ENCODE data around the gene IQCN. TPM values are rescaled to one million over a fixed set of nuclear protein-coding genes. Genes with fewer than 3 reads are reported as not detected.
"Not testable (repeated sequence)": the region's sequence is repeated elsewhere in the genome, so short reads cannot be mapped to it uniquely, and the experiment has no call there.

IQCN gene
- polyA plus RNA-seq, 3 donors: 1.3 to 11.2 (median 1.7) TPM

DNA sequence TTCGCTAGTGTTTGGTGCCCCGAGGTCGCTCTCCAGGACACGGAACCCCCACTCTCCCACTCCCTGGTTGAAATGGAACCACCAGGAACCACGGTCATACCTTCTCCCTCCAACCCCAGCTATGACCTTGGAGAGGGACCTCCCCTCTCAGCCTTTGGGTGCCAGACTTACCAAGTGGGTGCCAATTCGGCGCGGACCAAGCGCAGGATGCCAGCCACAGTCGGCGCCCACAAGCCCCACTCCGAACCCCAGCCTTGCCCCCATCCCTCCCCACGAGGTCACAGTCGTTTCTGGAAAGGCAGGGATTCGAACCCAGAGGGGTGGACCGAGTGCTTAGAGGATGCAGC is 48.9 kb downstream of the IQCN start:
- 13 to 20% (median 17%) methylated on average over 16 of the region's 16 CpGs for WGBS, 3 donors
- no peak overlapping the region for H3K27ac ChIP-seq (ENCODE audit: low read depth, low read length)

DNA sequence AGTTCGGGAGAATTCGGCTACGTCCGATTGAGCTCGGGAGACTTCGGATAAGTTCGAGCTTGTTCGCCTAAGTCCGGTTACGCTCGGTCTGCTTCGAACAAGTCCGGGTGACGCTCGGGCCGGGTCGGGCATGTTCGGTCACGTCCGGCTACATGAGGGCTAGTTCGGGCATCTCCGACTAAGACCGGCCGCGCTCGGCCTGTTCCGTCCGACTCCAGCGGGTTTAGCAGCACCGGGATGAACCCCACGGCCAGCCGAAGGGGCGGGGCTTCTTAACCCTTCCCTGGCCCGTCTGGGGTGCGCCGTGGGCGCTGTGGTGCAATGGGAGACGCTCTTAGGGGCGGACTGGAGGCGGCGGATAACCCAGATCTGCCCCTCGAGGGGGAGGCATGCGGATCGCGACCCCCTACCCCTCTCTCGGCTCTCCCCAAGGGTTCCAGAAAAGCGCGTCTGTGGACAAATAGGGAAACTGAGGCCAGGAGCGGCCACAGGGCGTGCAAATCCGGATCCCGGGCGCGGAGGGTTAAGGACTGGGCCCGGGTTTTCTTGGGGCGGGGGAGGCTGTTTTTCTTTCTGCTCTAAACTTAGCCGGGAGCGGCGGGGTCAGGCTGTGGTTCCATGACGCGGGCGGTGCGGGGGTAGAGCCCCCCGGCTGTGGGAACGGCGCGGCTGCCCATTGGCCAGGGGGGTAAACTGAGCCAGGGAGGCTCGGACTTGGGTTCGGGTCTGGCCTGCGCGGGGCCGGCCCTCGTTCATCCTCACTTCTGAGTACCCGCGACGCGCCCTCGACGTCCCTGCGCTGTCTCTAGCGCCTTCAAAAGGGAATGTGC is 49.5 kb downstream of the IQCN start:
- no peak overlapping the region for H3K27ac ChIP-seq (ENCODE audit: low read depth, low read length)
- 1 to 2% (median 1%) methylated on average over 79 to 81 of the region's 81 CpGs for WGBS, 3 donors

DNA sequence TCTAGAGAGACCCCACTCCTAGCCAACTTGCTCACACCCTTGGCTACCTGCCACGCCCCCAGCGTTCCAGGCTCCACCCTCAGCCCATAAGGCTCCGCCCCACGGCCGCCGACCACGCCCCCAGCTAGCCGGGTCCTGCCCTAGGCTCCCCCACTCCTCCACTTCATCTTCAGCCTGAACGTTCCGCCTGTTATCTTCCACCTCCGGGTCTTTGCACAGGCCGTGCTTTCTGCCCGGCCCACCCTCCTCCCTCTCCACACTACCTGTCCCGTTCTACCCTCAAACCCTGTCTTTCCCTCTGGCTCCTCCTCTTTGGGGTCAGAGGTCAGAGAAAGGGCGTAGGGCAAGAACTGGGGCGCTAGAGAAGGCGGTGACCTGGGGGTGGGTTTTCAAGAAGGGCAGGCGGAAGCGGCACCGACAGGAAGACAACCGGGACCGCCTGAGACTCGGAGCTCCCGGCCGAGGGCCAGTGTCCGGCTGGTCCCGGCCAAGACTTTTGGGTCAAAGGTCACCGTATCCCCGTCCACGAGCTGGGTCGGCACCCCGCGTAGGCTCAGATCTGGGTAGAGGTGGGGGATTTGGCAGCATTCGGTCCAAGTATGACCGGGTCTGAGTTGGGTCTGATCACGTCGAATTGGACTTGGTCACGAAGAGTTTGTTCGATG is 50.3 kb downstream of the IQCN start:
- no peak overlapping the region for H3K27ac ChIP-seq (ENCODE audit: low read depth, low read length)
- WGBS, 3 donors: 4 to 7% (median 6%) methylated on average over 39 of the region's 39 CpGs

DNA sequence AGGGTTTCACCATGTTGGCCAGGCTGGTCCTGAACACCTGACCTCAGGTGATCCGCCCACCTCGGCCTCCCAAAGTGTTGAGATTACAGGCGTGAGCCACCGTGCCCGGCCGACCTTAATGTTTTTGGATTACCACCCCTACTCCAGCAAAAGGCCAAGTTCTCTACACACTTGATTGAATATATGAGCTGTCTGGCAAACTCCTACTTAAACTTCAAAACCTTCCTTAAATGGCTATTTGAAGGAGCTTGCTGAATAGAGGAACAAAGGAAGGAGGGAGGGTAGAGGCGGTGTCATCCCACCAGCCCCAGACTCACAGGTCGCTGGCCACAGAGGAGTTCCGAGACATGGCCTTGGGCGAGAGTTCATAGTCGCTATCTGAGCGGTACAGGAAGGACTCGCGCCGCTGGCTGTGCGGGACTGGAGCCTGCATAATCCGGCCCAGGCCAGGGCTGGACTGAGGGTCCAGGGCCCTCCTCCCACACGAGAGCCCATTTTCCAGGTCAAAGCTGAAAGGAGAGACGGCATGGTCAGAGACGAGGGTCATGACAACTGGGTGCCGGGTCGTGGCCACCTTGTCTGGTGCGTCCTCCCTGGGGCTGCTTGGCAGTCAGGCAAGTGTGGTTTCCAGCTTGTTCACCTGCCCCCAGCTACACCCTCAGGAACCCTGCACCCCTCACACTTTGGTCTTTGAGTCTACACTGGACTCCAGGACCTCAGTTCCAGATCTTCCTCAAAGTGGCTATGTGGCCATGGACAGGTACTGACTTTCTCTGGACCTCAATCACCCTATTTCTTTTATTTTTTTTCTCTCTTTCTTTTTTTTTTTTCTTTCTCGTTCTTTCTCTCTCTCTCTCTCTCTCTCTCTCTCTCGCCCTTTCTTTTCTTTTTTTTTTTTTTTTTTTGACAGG is 52.2 kb downstream of the IQCN start:
- 81 to 83% (median 82%) methylated on average over 24 to 25 of the region's 25 CpGs for WGBS, 3 donors
- H3K27ac ChIP-seq (ENCODE audit: low read depth, low read length): no peak overlapping the region

DNA sequence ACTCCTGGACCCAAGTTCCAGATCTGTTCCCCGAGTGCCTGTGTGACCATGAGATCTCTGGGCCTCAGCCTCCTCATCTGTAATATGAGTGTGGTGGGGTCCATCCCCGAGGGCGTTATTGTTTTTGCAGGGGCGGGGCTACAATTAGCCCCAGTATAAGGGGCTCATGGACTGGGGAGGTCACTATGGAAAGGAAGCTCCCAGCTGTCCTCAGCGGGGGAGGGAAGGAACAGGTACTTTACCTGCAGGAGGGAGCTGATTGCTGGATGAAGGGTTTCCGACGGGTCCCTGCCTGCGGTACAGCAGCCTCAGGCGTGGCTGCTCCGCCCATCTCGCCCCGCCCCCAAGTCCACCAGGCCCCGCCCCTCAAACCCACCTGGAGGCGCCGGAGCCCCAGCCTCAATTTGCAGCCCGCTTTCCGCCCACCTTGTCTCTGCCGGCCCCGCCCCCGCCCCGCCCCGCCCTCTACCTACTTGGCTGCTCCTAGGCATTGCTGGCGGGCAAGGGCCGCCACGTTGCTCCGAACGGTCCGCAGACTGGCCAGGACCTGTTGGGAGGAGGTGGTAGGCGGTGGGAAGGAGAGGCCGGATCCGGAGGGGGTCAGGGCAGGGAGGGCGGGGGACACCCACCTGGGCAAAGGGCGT is 53.5 kb downstream of the IQCN start:
- 3 to 9% (median 7%) methylated on average over 30 to 33 of the region's 33 CpGs for WGBS, 3 donors
- H3K27ac ChIP-seq (ENCODE audit: low read depth, low read length): no peak overlapping the region

DNA sequence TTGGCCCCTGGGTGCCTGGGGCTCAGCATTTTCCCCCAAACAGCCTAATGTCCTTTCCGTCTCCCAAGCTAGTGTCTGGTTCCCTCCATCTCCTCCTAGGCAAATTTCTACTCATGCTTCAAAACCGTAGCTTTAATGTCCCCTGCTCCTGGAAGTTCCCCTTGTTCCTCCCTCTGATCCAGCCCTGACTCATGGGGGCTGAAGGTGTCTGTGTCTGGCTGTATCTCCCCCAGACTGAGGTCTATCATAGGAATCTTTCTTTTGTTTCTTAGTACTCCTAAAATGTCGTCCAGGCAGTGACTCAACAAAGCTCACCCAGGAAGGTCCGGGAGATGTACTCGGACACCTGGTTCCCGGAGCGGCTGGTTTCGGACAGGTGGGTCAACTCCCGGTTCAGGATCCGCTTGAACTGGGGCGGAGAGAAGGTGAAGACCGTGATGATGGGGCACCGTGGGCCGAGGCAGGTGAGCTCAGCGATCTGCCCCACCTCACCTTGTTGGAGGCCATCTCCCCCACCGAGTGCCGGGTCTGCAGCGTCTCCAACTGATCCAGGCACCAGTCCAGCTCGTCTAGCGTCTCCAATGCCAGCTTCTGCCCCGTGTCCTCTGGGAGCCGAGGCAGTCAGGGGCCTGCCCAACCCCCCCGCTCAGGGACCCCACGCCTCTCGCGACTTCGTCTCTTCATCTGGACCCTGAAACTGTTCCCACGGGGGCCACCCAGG is 54.2 kb downstream of the IQCN start:
- WGBS, 3 donors: 53 to 68% (median 65%) methylated on average over 28 of the region's 28 CpGs

DNA sequence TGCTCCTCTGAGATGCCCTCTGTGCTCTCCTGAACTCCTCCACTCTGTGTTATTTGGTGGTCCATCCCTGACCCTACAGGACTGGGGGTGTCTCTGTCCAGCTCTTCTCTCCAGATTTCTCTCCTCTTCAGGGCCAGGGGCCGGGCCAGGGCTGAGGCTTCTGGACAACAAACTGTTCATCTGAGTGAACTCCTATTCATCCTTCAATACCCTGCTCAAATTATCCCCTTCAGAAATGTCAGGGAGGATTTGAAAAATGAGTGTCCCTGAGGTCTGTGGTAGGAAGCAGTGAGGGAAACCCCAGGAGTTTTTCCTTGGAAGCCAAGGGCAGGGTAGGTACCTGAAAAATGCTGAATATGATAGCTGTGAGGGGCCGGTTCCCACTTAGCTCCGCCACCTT is 55.7 kb downstream of the IQCN start:
- WGBS, 3 donors: 83 to 94% (median 89%) methylated on average over 3 of the region's 3 CpGs
- H3K27ac ChIP-seq (ENCODE audit: low read depth, low read length): no peak overlapping the region

More for the DNA sequence above, 54.2 kb downstream of the IQCN start:
- no peak overlapping the region for H3K27ac ChIP-seq (ENCODE audit: low read depth, low read length)

DNA sequence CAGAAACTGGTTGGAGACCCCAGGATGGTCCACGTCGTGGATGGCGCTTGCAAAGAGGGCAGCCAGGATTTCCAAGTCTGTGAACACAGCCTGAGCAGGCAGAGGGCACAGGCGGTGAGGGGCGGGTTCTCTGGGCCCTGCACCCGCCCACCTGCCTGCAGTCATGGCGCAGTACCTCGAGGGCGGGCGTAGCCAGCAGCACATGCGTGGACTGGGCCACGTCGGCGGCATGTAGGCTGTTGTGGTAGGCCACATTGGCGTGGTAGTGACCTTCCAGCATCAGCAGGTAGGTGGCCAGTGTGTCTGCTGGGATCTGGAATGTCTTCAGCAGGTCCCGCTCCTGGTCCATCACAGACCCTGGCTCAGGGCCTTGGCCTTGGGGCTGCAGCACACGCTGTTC is 56.1 kb downstream of the IQCN start:
- no peak overlapping the region for H3K27ac ChIP-seq (ENCODE audit: low read depth, low read length)
- WGBS, 3 donors: 85 to 89% (median 87%) methylated on average over 17 of the region's 17 CpGs

DNA sequence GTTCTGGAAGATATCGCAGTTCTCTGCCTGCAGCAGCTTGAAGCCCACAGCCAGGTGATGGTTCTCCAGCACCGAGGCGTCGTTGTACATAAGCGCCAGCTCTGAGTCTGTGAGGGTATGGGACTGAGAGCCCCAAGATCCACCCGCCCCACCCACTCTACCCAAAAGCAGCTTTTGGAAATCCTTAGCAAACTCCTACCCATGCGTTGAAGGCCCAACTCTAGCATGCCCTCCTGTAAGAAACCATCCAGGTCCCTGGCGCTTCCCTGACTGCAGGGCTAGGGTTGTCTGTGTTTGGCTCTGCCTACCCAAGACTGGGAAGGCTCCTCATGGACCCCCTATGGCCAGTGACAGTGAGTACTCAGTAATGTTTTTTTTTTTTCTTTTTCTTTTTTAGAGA is 57.5 kb downstream of the IQCN start:
- H3K27ac ChIP-seq (ENCODE audit: low read depth, low read length): no peak overlapping the region
- 92 to 95% (median 95%) methylated on average over 8 of the region's 8 CpGs for WGBS, 3 donors

DNA sequence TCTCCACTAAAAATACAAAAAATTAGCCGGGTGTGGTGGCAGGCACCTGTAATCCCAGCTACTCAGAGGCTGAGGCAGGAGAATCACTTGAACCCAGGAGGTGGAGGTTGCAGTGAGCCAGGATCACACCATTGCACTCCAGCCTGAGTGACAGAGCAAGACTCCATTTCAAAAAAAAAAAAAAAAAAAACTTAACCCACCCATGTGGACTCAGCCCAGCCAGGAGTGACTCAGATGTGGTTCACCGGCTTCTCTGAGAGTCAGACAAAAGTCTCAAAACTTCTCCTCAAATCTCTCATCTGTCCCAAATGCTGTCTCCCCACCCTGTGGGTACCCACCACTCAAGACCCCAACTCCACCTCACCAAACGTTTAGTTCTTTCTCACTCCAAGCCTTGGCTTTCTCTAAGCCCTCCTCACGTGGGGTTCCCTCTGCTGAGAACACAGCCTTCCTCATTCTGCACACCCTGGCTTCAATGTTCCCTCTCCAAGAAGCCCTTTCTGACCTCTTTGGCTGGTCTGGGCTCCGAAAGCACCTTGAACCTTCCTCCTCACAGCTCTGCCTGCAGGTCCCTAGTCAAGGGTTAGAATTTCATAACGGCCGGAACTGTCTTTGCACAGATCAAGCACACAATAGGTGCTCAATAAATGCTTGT is 59.3 kb downstream of the IQCN start:
- no peak overlapping the region for H3K27ac ChIP-seq (ENCODE audit: low read depth, low read length)
- 67 to 68% (median 68%) methylated on average over 7 of the region's 7 CpGs for WGBS, 3 donors

DNA sequence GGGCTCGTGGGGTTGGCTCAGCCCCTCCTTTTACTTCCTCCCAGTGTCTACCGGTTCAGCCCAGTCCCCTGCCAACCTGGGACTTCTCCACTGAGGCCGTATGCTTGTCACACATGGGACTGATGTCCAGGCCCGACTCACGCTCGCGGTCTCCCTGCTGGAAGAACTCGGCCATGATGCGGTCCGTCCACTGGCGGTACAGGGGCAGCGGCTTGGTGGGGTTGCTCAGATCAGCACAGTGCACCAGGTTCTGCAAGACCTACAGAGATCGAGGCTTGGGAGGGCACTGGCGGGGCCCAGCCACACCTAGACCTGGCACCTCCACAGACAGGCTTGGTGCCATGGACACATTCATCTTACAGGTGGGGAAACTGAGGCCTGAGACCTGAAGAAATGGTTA is 62.6 kb downstream of the IQCN start:
- no peak overlapping the region for H3K27ac ChIP-seq (ENCODE audit: low read depth, low read length)
- WGBS, 3 donors: 78 to 82% (median 81%) methylated on average over 14 of the region's 14 CpGs

DNA sequence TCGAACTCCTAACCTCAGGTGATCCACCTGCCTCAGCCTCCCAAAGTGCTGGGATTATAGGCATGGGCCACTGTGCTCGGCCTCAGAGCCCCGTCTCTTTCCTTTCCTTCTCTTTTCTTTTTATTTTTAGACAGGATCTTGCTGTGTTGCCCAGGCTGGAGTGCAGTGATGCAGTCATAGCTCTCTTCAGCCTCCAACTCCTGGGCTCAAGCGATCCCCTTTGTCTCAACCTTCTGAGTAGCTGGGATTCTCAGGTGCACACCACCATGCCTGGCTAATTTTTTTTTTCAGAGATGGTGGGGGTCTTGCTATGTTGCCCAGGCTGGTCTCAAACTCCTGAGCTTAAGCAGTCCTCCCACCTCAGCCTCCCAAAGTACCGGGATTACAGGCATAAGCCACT is 64.3 kb downstream of the IQCN start:
- not testable (repeated sequence) for H3K27ac ChIP-seq (ENCODE audit: low read depth, low read length)
- 76 to 87% (median 84%) methylated on average over 4 to 5 of the region's 5 CpGs for WGBS, 3 donors

DNA sequence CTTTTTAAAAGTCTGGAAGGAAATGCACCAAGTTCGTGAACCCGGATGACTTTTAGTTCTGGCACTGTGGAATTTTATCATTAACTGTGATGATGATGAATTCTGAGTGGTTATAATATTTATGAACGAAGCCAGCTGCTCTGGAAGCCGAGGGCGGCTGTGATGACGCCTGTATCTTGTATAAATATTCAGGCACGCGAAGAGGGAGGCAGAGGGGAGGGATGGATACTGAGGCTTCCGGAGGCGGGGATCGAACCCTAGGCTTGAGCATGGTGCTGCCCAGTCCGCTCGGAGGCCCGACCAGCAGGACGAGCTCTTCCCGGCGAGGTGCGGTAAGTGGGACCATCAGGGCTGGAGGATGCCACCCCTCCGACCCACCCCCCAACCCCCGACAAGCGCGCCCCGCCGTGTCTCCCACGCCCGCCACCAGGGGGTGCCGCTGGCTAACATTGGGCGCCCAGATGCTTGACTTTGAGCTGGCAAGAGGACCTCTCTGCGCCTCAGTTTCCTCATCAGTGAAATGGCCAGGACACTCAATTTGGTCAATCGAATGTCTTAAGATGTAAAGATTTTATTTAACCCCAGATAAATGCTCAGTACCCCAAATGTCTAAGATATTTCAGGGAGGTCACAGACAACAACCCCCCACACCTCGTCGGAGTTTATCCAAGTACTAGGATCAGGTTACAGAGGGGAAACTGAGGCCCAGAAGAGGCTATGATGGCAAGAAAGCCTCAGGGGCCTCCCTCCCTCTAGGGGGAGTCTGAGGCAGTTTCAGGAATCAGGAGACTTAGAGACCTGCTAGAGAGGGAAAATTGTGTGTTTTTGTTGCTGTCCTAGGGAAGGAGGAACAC is 65.9 kb downstream of the IQCN start:
- 14 to 20% (median 17%) methylated on average over 32 of the region's 32 CpGs for WGBS, 3 donors
- H3K27ac ChIP-seq (ENCODE audit: low read depth, low read length): no peak overlapping the region
